ENCODE results near the gene PTPRR.
"Not testable (repeated sequence)": the region's sequence is repeated elsewhere in the genome, so short reads cannot be mapped to it uniquely, and the experiment has no call there.

Gene PTPRR

DNA sequence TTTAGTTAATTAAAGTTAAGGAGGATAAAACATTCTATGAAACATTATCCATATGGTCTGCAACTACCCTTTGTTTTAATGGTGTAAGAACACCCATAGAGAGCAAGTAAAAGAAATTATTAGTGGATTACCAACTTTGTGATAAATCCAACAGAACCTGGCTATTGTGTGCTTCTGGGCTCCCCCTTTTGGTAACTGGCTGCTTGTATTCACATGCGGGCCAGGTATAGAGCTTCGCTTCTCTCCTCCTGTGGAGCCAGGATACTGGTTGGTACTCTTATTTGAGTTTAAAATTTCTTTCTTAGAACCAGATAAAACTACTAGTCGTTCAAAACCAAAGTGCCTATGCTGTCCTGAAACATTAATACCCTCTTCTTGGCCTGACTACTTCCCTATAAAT, 81.0 kb downstream of the PTPRR start:
- DNase-seq = no peak

DNA sequence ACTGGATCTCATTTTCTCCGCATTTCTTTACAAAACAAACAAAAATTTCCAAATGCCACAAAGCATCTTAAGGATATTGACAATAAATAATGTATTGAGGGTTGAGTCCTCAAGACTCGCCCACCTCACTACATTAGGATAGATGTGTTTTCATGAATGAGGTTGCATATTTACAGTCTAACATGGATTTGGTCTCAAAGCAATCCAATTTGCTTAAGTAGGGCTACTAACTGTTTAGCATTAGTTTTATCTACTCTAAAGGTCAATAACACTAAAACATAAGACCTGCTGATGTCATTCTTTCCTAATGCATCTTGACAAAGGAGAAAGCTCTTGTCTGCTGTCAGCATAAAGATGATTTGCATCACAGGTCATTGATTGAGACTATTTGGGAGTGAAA, 82.4 kb downstream of the PTPRR start:
- DNase-seq = no peak

DNA sequence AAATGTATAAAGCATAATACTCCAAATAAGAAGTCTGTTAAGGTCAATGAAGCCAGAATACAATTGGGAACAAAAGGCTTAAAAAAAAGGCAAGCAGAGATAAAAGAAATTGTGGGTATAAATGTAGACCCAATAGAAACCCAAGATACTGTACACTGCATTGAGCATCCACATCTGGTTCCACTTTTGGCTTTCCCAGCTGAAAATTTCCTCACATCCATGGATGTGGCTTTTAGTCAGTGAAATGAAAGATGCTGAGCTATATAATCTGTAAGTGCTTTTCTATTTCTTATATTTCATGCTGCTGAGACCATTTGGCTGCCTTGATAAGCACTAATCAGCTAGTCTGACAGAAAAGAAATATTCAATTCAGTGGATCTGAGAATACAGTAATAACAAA, 83.5 kb downstream of the PTPRR start:
- DNase-seq = no peak

DNA sequence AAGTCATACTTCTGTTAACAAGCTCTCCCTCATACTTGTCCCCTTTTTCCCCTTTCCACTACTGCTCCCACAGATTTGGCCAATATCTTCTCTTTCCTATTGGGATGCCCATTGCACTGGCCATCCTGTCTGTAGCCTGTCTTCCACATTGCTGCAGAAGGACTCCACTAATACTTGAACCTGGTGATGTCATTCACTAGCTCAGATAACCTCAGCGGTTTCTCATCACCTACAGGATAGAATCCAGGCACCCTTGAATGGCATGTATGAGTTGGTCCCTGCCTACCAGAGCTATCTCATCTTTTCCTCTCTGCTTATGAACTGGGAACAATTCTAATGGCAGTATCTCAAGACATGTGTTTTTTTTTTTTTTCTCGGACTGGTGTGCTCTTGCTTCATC, 84.6 kb downstream of the PTPRR start:
- no peak for DNase-seq

DNA sequence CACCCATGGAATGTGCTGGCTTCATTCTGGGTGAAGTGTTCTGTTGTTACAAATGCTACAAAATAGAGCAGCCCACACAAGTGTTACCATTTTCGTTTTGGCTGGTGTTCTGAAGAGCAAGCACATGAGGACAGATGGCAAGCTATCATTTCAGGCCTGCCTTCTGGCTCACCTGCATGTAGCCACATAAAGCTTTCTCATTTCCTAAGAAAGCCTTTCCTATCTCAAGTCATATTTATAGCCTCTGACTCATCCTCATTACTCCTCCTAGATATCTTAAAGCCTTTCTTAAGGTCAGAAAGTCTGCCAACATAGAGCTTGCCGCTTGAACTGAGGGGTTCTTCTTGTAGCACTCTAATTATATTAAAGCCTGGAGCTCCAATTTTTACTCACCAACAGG, 89.0 kb downstream of the PTPRR start:
- DNase-seq = no peak

DNA sequence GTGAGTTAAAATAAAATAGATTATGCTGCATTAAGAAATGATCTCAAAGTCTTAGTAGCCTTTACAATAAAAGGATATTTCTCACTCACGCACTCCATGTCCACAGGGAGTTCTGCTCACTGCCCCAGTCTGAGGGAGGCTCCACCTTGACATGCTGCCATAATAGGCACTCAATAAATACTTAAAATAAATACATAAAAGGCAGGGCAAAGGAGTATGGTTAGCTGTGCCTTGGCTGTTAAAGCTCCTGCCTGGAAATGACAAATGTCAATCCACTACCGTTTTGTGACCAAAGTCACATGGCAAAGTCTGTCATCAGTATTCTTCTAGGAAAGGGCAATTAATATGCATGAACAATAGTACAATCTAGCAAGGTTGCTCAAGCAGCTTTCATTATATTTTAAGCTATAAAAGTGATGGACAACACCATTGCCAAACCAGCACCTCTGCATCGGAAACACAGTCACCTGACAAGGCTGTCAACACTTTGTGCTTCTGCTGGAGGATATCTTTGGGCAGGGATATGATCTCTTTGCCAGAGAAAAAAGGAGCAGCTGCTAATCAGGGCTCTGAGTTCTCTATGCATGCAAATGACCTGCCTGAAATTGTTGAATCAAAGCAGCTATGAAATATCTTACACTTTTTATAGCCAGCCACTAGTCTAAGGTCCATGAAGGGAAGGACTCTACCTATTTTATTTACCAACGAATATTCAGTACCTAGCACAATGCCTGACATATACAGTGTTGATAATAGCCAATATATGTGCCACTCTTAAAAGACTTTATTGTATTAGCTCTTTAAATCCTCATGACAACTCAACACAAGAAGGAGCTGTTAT, 90.1 kb downstream of the PTPRR start:
- DNase-seq = no peak

DNA sequence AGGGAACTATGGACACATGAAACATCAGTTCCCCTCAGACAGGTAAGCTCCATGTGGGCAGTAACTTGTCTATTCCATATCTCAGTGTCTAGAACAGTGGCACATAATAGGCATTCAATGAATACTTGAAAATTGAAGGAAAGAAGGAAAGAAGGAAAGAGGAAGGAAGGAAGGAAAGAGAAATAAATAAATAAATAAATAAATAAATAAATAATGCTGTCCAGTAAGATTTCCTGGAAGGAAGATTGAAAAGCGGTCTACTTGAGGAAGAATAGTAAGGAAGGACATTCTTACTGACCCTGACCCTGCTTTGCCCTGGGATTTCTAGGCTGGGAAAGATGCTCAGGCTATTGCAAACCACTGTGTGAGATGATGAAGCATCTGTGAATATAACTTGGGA, 91.5 kb downstream of the PTPRR start:
- DNase-seq = no peak

DNA sequence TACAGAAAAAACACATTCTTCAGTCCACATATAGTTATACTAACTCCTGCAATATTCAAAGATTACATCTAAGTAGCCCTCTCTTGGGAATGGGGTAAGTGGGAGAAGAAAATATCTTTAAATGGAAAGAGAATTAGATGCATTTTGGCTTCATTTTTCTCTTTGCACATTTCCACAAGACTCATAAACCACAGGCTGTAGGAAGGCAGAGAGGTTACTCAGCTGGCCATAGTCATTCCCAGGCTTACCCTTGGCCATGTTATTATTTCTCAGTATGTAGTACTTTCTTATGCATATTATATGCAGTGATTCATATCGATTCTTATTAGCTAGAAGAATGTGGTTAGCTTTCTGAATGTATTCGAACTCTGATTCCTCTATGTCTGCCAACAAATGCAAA, 92.2 kb downstream of the PTPRR start:
- DNase-seq = no peak

DNA sequence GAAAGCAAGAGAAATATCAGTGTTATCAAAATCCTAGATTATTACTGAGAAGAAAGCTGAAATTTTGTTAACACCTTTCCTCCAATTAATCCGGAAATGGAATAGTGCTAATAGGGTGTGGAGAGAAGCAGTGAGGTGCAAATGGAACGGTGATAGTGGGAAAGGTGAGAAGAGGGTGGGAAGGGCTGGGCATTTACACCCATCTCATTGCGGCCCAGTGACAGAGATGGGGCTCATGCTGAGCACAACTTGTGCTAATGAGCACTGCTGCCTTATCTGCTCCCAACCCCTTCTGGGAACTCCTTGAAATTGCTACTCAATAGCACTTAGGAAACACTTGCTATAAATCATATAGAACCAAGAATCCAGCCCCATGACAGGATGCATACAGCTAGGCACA, 94.4 kb downstream of the PTPRR start:
- no peak for DNase-seq

DNA sequence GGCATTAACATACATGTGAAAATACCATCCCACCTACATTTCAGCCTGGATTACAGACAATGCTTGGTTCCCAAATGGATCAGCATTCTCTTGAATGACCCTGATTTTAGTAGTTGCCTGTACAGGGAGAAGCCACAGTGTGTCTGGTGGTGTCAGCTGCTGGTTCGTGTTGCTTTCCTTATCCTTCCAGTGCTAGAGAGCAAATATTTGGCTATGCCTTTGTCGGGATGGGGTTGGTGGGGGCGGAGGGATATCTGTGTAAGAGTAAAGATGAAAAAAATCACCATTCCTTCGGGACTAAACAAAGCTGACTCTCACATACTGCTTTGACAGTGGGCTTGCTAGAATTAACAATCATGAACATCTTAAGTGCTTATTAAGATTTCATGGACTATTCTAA, 96.0 kb downstream of the PTPRR start:
- DNase-seq = no peak

DNA sequence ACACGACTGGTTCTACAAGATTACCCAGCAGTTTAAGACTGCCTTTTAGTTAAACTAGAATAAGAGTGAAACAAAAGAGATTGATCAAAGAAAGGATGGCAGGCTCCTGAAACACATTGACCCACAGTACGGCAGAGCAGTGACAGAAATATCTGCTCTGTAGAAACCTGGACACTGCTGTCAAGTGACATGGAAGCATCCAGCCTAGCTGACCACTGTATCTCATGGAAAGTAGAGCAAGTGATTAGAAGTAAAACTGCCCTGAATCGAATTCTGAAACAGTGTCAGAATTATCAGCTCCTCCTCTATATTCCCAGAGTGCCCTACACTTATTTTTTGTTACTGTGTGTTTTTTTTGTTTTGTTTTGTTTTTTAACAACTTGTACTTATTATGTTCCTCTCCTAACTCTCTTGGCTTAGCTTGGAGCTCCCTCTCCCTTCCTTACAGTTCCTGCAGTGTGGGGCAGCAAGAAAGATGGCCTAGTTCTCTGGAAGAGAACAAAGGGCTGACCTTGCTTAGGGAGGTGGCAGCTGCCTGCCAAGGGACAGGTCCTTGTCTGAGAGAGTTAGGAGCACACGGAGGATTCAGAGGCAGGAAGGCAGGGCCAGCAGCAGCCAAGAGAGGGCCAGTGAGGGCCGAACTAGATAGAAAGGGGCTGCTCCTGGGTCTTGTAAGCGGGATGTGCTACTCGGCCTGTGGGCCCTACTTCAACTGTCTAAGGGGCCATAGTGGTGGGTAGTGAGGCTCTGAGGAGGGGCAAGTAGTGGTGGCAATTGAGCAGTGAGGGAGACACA, 97.2 kb downstream of the PTPRR start:
- no peak for DNase-seq

DNA sequence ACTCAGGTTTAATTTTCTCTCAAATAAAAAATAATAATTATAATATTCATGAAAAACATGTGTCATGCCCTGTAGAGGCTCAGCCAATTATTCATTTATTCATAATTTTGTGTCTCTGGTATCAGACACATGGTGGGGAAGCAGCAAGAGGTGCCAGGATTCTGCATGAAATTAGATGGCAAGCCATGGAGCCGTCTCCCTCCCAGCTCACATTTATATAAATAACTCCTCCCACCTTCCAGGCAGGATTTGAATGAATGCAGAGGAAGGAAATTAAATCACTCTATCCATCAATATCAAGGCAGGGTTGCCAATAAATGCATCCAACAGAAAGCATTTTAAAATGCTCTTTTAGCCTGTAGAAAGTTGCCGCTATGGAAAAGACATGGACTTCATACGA, 98.1 kb downstream of the PTPRR start:
- no peak for DNase-seq

DNA sequence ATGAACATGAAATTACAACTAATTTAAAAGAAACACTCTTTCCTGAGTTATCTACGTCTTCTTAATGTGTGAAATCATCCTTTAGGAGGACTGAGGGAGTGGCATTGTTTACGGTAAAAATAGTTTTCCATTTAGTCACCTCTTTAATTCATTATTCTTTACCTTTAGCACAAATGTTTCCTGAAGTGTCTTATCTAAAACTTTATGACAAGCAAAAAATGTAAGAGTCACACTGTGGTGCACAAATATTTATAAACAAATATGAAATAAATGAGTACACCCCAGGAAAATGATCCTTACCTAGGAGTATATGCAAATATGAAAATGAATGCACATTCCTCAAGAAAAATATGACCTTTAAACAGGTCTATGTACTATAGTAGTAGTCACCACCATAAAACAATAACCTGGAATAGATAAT, 104.6 kb downstream of the PTPRR start:
- no peak for DNase-seq

DNA sequence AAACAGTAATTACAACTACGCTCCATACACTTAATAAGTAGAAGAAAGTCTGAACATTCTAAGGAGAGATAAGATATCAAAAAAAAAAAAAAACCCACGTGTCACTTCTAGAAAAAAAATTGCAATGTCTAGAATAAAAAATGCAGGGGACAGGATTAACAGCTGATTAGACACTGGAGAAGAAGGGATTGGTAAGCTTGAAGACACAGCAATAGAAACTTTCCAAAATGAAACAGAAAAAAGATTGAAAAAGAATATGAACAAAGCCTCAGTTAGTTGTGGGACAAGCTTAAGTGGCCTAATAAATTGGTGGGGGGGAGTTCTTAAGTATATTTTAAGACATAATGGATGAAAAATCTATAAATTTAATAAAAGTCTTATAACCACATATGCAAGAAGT, 105.5 kb downstream of the PTPRR start:
- no peak for DNase-seq

DNA sequence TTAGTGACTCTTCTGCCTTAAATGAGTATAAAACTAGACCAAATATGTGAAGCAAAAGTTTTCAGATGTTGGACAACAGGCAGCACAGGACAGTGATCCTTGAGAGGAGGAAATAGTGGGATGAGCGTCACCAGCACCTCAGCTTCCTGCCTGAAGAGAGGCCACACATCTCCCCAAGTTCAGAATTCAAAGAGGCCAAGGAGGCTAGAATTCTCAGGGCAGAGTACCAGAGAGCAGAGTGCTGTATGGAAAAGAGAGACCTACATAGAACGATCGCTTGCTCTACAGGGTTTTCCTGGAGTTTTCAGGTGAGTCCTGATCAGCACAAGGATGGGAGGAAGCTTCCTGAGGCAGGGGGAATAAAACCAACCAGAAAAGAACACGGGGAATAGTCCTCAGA, 107.0 kb downstream of the PTPRR start:
- no peak for DNase-seq

DNA sequence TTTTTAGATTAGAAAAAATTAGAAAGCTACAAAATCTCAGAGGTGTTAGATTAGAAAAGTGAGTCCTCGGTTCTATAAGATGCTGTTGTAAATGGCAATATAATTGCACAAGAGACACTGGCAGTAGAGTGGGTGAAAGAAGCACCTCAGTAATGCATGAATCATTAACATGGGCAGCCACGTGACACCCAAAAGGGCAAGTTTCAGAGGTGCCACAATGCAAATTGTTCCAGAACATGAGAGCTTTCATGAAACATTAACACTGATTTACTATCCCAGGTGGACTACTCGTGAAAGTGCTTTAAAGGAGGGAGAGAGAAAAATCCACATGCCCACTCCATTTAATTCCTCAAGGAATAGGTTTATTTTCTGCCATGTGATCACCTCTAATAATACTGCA, 108.4 kb downstream of the PTPRR start:
- no peak for DNase-seq

DNA sequence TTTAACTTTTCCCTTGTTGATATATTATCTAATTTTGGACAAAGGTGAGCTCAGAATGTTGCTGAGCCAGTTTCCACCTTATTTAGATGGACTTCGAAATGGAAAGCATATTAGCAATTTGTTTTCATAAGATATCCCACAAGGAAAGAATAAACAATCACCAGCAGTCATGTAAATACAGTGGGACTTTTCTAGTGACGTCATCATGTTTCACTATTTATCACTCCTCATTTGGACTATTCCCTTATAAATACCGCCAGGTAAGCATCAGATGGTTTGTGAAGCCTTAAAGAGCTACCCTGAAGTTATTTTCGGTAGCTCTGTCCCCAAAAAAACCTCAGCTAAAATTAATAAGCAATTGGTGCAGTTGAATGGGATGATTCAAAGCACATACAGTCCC, 110.7 kb downstream of the PTPRR start:
- DNase-seq = no peak

DNA sequence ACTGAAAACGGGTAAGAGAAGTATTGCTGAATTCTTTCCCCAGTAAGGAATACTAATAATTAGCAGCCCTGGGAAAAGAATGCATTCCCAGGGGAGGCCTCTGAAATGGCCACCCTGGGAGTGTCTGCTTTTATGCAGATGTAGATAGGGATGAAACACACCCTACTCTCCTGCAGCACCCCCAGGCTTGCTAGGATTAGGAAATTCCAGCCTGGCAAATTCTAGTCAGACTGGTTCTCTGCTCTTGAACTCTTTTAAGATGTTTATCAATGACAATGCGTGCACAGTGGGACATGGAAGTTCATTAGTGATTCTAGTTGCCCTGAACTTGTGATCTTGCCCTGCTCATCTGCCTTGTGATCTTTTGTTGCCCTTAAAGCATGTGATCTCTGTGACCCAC, 112.5 kb downstream of the PTPRR start:
- DNase-seq = not testable (repeated sequence)

DNA sequence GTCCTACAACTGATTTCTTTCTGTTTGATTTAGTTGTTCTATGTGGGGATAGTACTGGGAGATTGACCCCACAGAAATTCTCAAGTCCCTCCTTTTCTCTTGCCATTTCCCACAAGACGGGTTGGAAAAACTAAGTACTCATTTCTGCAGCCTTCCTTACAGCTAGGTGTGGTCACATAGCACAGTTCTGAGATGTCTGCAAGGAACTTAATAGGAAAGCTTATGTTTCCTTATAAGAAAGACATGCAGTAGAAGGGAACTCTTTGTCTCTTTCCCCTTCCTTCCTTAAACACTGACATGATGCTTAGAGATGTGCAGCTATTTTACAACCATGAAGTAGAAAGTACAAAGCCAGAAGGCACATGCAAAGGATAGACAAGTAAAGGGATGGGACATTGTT, 113.7 kb downstream of the PTPRR start:
- DNase-seq = no peak

DNA sequence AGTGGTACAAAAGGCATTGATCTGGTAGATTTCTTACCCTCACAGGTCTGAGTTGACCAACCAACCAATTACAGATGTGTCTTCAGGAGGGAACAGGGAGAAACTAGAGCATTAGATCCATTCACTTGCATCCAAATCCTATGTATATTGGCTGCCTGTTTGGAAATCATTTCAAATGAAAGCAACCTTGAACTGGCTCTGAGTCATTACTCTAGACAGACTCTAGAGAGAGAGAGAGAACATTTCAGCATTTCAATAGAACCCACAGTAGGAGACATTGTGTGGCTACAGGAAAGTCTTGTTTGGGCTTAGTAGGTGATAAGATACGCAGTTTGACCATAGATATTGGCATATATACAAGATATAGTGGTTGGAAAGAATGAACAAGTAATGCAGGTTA, 114.5 kb downstream of the PTPRR start:
- no peak for DNase-seq

DNA sequence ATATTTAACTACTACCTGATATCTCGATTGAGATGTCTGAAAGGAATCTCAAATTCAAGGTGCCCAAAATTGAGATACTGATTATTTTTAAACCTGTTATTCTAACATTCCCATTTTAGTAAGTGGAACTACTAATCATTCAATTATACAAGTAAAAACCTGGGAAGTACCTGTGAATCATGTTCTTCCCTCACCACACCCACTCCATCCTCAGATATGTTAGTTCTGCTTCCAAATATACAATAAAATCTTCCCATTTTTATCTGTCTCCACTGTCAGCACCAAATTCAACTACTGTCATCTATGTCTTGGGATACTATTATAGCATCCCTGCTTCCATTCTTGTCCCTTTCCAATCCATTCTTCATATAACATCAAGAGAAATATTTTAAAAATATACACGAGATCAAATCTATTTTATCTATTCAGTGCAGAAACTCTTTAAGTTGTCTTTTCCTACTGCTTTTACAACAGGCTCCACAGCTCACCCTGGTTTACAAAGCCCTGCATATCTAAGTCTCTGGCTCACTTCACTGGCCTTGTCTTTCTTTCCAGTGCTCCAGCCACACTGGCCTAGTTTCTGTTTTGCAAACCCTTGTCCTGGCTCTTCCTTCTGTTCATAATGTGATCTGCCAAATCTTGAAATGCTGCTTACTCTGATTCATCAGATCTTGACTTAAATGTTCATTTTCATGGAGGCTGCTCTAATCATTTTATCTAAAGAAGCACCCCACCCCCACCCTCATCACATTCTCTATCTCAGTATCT, 122.3 kb downstream of the PTPRR start:
- no peak for DNase-seq

DNA sequence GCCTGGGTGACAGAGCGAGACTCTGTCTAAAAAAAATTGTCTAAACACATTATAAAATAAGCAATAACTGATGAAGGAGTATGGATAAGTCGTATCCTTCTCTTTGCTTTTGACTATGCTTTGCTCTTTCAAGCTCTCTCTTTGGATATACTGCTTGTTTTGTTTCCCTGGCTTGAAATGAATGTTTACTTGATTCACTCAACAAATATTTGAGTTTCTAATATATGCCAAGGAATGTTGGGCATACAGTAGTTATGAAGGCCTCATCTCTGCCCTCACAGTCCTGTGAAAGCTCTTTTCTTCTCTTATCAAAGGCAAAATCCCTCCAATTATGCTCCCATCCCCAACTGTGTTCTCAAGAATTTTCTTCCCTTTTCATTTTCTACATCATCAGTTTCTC, 123.5 kb downstream of the PTPRR start:
- DNase-seq = no peak

DNA sequence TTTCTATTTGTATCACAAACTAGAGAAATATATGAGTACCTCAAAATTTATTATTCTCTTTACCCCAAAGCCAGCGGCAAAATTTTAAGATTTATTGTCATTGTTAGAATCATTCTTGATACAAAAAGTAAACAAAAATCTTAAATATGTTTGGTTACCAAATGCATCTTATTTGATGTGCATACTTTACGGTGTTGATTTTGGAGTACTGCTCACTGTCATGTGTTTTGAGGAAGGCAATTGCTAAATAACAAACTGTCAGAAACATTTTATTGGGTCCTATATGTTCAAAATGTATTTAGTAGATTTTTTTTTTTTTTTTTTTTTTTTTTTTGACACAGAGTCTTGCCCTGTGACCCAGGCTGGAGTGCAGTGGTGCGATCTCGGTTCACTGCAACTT, 124.9 kb downstream of the PTPRR start:
- DNase-seq = no peak

DNA sequence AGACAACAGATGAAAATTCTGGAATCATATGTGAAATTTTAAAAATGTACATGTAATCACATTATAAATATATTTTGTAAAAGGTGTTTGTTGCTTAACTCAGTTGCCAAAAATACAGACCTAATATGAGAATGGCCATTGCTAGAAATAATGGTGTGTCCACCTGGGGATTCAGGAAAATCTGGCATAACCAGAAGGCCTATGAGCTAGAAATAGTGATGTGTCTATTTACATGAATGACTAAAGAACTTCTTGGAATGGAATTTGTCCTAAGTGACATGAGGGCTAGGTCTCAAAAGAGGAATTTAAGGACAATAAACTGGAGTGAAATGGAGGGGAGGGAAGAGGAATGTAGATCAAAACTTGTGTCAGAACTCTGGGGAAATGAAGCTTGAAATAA, 126.4 kb downstream of the PTPRR start:
- DNase-seq = no peak

Measured in T-helper 2 cell (primary cell).